Breast epithelium (tissue), 3 donors: ENCODE data around the gene CTSG.

Experiments
- CTCF ChIP-seq, 3 donors: fragments of 450-650 bp; IDR thresholded peaks; one replicate each; pipeline ENCODE4 v1.5.1; 2016 to 2017; ENCODE audit warnings: antibody characterized with exemption in 3 of 3, mild to moderate bottlenecking in 3 of 3, moderate library complexity in 3 of 3
- POLR2A ChIP-seq: fragments of 450-650 bp; IDR thresholded peaks from one replicate; pipeline ENCODE4 v1.6.1; 2016; ENCODE audit warnings: antibody characterized with exemption, mild to moderate bottlenecking, moderate library complexity
- POLR2AphosphoS5 ChIP-seq, 3 donors: sonication (generic); formaldehyde crosslinking; IDR thresholded peaks; one replicate each; pipeline ENCODE4 v1.6.1; 2017; ENCODE audit warnings: antibody characterized with exemption in 3 of 3

DNA sequence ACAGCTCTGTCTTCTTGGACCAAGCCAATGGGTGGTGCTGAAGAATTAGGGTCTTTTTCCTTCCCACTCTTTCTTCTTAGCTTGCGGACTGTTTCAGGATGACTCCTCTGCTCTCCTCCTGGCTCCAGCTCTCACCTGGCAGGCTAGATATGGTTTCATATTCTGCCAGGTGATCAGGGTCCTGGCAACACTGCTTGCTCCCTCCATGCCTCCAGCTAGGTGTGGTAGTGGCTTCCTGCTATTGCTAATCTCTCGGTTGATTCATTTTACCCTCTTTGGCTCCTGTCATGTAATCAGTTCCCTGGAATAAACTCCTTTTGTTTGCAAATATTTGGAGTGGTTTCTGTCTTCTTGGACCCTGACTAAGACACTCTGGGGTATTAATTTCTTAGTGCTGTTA is 37.7 kb upstream of the CTSG start:
- TF ChIP-seq POLR2A (no peak), POLR2AphosphoS5 (IDR thresholded peaks at IDR 0.05) (no peak), CTCF (IDR thresholded peaks at IDR 0.05) (no peak)
